Activated T-helper 9 cell treated with anti-CD3 and anti-CD28 coated beads, Interleukin-2, amount 50 U/mL, for 16 hours (primary cell): ENCODE results near the gene JAZF1.

Experiments
- DNase-seq: peaks from one replicate; pipeline ENCODE4 v3.0.0-alpha.2; 2020; ENCODE audit warnings: low read depth

JAZF1 gene

GRCh38 chr7:28136420-28136819, 44.2 kb downstream of the JAZF1 start:
- DNase-seq, result no peak

- no peak for DNase-seq
Observed at GRCh38 chr7:28135760-28136159, 44.8 kb downstream of the JAZF1 start.

- DNase-seq, result no peak
Observed at GRCh38 chr7:28135315-28135714, 45.3 kb downstream of the JAZF1 start.

- no peak for DNase-seq
Observed at GRCh38 chr7:28133872-28134271, 46.7 kb downstream of the JAZF1 start.

- DNase-seq, result no peak
Observed at GRCh38 chr7:28132959-28133870, 47.4 kb downstream of the JAZF1 start.

- DNase-seq, result no peak
Observed at GRCh38 chr7:28130277-28130676, 50.3 kb downstream of the JAZF1 start.

GRCh38 chr7:28128608-28129007, 52.0 kb downstream of the JAZF1 start:
- no peak for DNase-seq

GRCh38 chr7:28126410-28127041, 54.1 kb downstream of the JAZF1 start:
- DNase-seq, result no peak

GRCh38 chr7:28125431-28126409, 54.9 kb downstream of the JAZF1 start:
- DNase-seq, result no peak

GRCh38 chr7:28124413-28124812, 56.2 kb downstream of the JAZF1 start:
- DNase-seq, result no peak

- DNase-seq, result no peak
Observed at GRCh38 chr7:28123752-28124151, 56.8 kb downstream of the JAZF1 start.

- DNase-seq, result no peak
Observed at GRCh38 chr7:28121496-28121895, 59.1 kb downstream of the JAZF1 start.

GRCh38 chr7:28116041-28116440, 64.6 kb downstream of the JAZF1 start:
- no peak for DNase-seq

- no peak for DNase-seq
Observed at GRCh38 chr7:28115261-28115660, 65.3 kb downstream of the JAZF1 start.

- no peak for DNase-seq
Observed at GRCh38 chr7:28114056-28114455, 66.5 kb downstream of the JAZF1 start.

- DNase-seq, result no peak
Observed at GRCh38 chr7:28112883-28113540, 67.6 kb downstream of the JAZF1 start.

- DNase-seq, result no peak
Observed at GRCh38 chr7:28112467-28112866, 68.1 kb downstream of the JAZF1 start.

GRCh38 chr7:28112012-28112411, 68.6 kb downstream of the JAZF1 start:
- DNase-seq, result no peak

GRCh38 chr7:28110427-28111012, 70.1 kb downstream of the JAZF1 start:
- DNase-seq, result no peak

- DNase-seq, result no peak
Observed at GRCh38 chr7:28108747-28109146, 71.8 kb downstream of the JAZF1 start.

- DNase-seq, result no peak
Observed at GRCh38 chr7:28107960-28108359, 72.6 kb downstream of the JAZF1 start.
